DND-41 (cell line): ENCODE results near the gene PDCD11.

ENCODE experiments used
- EZH2 ChIP-seq: IDR thresholded peaks from 3 replicates; pipeline ENCODE4 v1.6.1; 2012; ENCODE audit warnings: borderline replicate concordance, low read depth, mild to moderate bottlenecking, moderate library complexity, low read length, inconsistent platforms; ENCODE audit not compliant: severe bottlenecking
- TF ChIP-seq, protein P1 (sequence below): IDR thresholded peaks from 2 replicates; pipeline ENCODE4 v1.5.1; 2012; ENCODE audit warnings: borderline replicate concordance, low read length, moderate library complexity, mild to moderate bottlenecking; ENCODE audit not compliant: poor library complexity, severe bottlenecking; ENCODE audit errors: extremely low read depth

DNA sequence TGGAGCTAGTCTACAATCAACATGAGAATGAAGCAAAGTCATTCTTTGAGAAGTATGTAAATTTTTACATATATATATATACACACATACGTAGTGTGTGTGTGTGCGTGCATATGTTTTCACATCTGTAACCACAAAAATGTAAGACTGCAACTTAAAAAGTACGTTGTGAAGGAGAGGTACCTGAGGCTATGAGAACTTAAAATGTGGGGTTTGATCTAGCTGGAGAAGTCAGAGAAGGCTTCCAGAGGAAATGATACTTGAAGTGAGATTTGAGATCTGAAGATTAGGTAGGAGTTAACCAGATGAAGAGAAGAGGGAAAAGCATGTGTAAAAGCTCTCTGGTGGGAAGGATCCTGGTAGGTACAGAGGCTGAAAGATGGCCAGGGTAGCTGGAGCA lies 22.9 kb upstream of the PDCD11 start:
- TF ChIP-seq, protein P1, sequence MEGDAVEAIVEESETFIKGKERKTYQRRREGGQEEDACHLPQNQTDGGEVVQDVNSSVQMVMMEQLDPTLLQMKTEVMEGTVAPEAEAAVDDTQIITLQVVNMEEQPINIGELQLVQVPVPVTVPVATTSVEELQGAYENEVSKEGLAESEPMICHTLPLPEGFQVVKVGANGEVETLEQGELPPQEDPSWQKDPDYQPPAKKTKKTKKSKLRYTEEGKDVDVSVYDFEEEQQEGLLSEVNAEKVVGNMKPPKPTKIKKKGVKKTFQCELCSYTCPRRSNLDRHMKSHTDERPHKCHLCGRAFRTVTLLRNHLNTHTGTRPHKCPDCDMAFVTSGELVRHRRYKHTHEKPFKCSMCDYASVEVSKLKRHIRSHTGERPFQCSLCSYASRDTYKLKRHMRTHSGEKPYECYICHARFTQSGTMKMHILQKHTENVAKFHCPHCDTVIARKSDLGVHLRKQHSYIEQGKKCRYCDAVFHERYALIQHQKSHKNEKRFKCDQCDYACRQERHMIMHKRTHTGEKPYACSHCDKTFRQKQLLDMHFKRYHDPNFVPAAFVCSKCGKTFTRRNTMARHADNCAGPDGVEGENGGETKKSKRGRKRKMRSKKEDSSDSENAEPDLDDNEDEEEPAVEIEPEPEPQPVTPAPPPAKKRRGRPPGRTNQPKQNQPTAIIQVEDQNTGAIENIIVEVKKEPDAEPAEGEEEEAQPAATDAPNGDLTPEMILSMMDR = no peak
- no peak for TF ChIP-seq EZH2
